ENCODE measurements around the gene ADAM20. TPM values are rescaled to one million over a fixed set of nuclear protein-coding genes. Genes with fewer than 3 reads are reported as not detected.

ADAM20 gene
- total RNA-seq (2022; extraction: Qiagen RNA extraction; ENCODE audit: low read depth): 0.01 TPM in 1 of 5 replicates, not detected in the others

GRCh38 chr14:70534904-70535303 lies at the start of gene ADAM20:
Gene ADAM20 (minus strand): TSS chr14:70535004. CDS start chr14:70524757, 10,247 bp downstream.

Other genes with a start within 250 kb of the ADAM20 start
- gene COX16, start 175.3 kb downstream of the ADAM20 start, total RNA-seq (2022; extraction: Qiagen RNA extraction; ENCODE audit: low read depth): 57.5 to 68.9 TPM (median 58.1 TPM) in 5 replicates
- 8.8 to 11.8 TPM (median 10.2 TPM) in 5 replicates for gene SYNJ2BP, start 117.9 kb downstream of the ADAM20 start, total RNA-seq (2022; extraction: Qiagen RNA extraction; ENCODE audit: low read depth)
- 0.03 TPM in 1 of 5 replicates, not detected in the others for gene ADAM21, start 82.8 kb downstream of the ADAM20 start, total RNA-seq (2022; extraction: Qiagen RNA extraction; ENCODE audit: low read depth)
- gene MED6, start 65.7 kb upstream of the ADAM20 start, total RNA-seq (2022; extraction: Qiagen RNA extraction; ENCODE audit: low read depth): 42.4 to 55.2 TPM (median 46.5 TPM) in 5 replicates
- 1.8 to 2.1 TPM (median 2.0 TPM) in 5 replicates for gene TTC9, start 106.9 kb upstream of the ADAM20 start, total RNA-seq (2022; extraction: Qiagen RNA extraction; ENCODE audit: low read depth)